GM19452 (cell line): Measurements from ENCODE around the gene HAND2.

ENCODE experiments used
- ATAC-seq: cut with Tn5 transposase; IDR thresholded peaks from one replicate; pipeline ENCODE4 v1.9.1; 2021; ENCODE audit not compliant: unreplicated experiment

Gene HAND2

DNA sequence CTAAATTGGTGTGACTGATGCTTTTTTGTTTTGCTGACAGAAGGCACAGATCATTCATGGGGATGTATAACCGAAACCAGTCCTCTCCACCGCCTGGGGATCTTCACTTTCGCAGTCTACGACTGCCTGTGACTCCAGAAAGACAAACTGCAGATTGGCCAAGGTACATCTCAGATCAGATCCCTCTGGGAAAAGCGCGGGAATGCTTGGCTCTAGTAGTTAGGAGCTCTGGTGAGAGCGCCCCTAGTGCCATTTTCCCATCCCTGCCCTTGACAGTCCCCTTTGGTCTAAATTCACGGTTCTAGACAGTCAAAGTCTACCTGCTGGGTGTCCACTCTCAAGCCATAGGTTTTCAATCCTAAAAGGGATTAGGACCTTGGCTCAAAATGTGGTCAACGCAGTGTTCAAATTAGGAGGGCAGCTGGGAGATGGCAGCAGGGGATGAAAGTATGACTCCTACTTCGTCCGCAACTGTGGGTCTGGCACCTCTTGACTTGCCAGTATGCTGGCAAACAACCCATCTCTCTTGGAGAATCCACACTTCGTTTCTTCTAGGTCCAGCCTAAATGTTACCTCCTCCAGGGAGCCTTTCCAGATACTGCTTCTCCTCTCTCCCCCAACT, 6.9 kb upstream of the HAND2 start:
- no peak for ATAC-seq

DNA sequence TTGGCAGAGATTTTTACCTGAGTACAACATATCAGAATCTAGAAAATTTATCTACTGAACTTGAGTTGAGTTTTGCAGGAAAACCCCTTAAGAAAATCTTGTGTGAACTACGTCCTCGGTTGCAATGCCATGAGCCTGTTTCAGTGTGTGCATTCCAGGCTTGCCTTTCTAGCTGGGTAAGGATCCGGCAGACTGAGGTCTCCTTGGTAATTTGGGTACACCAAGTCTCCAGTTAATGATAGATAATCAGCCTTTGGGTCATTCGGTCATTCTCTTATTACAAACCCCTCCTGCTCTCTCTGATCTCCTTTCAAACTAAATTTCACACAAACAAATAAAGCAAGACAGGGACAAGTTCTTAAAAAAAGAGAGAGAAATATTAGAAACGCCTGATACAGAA, 5.9 kb upstream of the HAND2 start:
- no peak for ATAC-seq

DNA sequence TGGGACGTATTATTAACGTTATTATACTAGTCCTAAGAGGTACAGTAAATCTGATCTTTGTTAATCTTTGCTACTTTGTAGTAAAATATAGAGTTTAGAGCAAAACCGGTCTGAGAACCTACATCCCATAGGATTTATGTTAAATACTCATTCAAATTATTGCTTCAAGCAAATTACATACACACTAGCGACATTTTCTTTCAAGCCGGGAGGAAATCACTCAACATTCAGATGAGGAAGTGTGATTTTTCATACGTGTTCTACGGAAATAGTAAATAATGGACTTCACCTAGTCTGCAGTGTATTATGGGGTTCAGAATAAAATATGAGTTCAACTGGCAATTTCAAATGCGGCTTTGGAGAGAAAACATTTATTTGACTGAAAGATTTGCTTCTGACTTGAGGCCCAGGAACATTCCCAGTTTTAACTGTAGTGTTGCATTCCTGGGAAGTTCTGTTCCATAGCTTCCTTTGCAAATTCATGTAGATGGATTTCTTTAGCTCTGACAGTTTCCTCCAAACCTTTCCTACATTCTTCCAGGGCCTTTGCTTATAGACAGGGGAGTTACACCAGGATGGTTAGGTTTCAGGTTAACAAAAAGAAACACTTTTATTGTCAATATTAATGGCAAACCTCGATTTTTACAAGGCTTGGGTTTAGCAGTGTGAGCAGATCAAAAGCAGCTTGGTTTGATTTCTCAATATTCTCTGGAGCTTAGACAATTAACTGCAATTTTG, 5.3 kb upstream of the HAND2 start:
- no peak for ATAC-seq

DNA sequence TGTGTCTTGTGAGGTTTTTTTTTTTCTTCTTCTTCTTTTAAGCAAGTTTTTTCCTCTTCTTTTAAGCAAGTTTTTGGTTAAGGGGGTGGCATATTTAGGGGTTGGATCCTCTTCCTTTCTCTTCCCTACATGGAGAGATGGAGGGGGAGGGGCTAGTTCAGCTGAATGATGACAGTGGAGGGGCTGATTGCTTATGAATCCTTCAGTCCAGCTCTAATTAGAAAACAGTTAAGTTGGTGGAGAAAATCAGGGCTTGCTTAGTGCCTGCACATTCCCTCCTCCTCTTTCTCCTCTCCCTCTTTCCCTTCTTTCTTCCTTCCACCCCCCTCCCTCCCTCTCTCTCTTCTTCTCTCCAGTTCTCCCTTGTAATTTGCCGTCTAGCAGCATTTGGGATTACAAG, 4.4 kb upstream of the HAND2 start:
- ATAC-seq, result no peak

DNA sequence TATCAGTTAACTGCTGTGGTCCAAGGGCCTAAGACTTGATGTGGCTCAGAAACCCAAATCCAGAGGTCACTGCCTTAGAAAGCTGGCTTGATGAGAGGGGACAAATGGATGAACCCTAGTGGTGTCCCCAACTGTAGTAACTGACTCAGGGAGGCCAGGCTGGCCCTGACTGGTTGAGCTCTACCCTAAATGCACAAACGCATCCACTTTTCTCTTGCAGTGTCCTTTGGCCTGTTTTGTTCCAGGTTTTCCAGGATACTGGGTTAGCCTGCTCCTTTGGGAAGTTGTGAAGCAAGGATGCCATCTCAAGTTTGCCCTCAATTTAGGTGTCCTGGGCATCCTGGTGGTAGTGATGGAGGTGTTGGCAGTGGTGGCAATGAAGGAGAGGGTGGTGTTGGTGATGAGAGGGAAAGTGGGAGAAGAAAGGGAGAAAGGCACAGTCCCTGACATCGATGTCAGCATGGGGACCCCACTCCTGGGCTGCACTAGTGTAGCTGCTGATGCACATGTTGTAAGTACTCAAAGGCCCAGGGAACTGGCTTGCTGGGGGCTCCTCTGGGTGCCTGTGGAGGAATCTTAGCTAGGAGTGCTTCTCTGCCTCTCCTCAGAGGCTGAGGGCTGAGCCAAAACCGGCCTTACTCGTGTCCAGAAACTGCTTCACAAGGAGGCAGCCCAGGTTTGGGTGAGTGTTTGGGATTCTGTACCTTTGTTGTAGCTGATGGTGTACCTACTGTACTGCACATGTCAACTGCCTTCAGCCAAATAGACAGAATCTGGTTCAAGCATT, 2.9 kb upstream of the HAND2 start:
- ATAC-seq, result no peak

DNA sequence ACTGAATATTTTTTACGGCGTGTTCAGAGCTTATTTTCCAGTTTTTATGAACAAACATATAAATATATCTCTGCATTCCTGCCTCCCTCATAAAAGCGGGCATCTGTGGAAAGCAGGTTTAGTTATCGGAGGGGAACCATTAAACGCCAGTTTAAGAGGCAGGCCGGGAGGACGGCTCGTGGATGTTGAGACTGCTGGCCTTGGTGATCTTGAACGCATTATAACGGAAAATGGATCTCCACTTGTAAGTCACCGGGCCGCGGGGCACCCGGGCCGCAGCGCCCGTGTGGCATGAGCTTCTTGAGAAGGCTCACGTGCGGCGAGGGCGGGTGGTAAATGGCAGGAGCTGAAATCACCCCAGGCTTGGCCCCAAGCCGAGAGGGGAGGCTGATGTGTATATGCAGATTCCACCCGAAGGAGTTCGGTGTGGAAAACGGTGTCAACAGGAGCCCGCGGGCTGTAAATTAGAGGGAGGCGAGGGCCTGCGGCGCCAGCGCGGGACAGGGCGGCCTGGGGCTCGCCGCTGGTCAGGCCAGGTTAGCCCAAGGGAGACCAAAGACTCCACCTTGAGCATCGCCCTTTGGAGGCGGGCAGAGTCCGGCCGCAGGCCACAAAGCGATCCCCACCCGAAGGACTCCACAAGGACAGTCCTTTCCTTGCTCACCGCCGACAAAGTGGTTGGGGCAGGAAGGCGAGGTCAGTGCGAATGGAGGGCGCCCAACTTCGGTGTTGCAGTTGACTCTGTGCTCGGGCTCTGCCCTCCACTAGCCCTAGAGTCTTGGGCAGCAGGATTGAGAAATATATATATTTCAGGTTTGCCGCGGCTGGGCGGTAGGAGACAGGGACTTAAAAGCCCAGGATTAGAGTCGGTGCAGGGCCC, 1.3 kb upstream of the HAND2 start:
- ATAC-seq, result no peak

DNA sequence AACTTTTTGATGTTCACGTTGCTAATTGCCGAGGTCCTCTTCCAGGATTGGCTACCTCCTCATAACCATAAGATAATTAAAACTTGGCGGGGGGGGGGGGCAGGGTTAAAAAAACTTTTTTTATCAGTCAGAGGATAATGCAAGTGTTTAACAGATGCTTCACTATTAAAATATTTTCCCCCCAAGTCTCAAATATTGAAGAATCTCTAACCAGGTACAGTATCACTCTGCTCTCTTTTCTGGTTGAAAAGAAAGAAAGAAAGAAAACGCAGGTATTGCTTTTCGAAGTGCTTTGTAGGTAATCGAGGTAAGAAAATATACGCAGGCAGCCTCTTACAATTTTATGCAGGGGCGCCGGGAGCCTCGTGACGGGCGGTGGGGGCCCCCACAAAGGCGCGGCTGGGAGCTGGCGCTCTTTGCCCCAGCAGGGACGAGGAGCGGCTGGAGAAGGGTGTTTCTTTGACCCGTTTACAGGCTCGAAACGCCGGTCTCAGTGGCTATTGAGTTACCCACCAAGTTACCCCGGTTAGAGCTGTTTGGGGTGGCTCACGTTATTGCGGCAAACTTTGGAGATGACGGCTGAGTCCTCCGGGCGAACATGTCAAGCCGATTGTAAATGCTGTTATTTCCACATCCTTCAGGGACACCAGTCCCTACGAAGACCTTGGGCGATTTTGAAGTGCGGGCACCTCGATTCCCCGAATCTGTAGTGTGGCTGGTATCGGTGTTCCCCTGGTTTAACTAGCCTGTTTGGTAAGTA, 477 bp upstream of the HAND2 start:
- no peak for ATAC-seq

DNA sequence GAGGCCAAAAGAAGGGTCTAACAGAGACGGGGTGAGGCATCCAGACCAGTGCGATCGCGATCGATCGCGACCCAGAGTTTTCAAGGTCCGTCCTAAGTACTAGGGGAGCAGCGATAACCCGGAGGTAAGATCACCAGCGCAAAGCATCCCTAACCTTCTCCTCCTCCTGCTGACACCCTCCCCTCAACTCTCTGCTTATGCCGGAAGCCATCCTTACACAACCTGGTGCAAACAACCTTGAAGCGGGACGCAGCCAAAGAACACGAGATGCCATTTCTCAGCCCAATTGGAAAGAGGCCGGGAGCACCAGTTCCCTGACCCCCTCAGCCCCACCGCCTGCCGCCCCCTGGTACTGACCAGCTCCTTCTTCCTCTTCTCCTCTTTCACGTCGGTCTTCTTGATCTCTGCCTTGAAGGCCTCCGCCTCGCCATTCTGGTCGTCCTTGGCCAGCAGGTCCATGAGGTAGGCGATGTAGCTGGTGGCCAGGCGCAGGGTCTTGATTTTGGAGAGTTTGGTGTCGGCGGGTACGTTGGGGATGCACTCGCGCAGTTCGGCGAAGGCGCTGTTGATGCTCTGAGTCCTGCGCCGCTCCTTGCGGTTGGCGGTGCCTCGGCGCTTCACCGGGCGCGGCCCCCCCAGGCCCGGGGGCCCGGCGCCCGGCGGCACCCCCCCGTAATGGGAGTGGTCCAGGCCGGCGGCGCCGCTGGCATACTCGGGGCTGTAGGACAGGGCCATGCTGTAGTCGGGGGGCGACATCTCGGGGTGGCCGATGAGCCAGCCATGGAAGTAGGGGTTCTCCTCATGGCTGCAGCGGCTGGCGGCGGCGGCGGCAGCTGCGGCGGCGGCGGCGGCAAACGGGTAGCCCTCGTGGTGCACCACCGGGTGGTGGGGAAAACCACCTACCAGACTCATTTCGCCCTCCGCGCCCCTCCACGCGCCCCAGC, 1.4 kb downstream of the HAND2 start:
- ATAC-seq, result no peak

DNA sequence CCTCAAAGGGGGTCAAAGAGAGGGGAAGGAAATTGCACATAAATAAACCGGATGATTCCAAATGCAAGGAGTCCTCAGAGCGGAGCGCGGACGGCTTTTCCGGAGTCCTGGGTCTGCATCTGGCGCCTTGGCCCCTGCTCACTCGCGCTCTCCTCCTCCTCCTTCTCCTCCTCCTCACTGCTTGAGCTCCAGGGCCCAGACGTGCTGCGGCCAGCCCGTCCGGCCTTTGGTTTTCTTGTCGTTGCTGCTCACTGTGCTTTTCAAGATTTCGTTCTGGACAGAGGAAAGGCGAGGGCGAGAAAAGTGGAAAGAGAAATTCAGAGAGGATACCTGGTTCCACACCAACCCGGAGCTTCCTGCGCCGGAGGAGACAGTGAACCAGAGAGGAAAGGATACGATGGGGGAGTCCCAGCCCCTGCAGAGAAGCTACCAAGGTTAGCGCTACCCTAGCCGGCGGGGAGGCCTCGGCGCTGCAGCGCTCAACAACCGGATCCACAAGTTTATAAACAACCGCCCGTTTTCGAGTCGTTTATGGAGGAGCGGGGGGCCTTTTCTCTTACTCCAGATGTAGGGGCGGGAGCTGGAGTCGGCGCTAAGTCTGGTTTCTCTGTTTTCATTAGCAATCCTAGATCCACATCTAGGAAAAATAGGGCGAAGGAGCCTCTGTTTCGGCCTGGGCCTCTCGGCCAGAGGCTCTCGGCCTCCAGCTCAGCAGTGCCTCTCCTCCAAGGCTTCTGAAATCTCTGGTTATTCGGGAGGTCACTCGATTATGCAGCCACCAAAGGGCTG, 2.7 kb downstream of the HAND2 start:
- no peak for ATAC-seq

DNA sequence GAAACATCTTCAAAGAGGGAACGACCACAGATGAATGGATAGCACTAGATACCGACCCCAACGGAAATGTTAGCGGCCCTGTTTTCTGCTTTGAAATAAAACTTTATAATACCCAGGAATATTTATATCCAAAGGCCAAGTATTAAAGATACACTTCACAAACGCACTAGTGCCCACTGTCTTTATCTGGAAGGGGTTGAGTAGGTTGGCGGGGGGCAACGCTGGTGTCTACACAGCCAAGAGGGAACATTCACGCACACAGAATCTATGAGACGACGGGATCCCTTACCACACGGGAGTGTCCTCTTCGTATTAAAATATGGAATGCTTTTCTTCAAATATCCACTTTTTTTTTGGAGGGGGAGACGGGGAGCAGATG, 3.3 kb downstream of the HAND2 start:
- no peak for ATAC-seq

DNA sequence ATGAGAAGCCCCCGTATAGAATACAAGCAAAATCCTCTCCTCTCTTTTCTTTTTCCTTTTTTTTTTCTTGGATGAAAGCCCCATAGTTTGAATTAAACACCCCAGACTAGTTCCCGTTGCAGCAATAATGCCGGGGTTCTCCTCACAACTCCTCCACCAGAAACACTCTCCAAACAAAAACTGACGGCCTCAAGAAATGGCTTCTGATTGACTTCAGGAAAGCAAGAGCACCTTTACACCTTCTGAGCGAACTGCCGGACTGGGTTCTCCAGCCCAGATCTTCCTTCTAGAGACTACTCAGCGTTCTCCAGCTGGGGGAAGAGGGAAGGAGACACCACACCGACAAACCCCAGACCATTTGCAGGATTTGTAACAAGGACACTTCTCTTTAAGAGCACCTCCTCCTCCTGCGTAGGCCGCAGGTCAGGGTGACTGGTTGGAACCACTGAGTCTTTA, 4.0 kb downstream of the HAND2 start:
- no peak for ATAC-seq

DNA sequence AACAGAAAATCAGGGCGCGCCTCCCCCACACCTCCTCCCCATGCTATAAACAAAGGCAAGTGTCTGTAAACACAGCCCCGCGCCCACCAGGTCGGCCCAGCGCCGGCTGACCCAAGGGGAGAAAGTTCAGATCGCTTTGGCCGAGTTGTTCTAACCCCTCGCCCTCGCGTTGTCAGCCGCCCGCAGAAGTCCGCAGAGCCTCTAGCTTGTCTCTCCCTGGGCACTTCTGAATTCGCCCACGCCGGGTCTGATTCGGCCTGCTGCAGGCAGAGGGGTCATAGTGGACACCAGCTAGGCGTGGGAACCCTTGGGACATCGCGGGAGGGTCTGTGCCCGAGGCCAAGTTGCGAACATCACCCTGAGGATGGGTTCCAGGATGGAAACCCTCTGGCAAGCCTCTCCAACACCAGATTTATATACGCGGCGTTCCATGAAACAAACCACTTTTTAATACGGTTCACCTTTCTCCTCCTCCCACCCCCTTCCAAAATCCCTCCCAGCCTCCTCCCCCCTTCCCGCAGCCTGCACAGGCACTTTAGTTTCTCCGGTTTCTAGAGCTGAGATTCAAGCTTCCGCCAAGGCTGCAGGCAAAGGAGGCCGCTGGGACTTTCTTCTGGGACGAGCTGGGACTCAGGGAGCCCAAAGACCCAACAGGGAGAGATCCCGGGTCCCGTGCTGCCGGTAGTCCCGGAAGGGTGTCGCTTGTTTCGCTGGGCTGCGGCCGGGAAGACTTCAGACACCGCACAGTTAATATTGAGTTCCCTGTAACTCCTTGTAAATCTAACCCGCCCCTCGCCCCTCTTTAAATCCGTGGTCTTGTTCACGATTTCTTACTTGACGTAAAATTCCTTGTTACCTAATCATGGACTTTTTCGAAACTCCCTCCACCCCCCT, 4.7 kb downstream of the HAND2 start:
- no peak for ATAC-seq

DNA sequence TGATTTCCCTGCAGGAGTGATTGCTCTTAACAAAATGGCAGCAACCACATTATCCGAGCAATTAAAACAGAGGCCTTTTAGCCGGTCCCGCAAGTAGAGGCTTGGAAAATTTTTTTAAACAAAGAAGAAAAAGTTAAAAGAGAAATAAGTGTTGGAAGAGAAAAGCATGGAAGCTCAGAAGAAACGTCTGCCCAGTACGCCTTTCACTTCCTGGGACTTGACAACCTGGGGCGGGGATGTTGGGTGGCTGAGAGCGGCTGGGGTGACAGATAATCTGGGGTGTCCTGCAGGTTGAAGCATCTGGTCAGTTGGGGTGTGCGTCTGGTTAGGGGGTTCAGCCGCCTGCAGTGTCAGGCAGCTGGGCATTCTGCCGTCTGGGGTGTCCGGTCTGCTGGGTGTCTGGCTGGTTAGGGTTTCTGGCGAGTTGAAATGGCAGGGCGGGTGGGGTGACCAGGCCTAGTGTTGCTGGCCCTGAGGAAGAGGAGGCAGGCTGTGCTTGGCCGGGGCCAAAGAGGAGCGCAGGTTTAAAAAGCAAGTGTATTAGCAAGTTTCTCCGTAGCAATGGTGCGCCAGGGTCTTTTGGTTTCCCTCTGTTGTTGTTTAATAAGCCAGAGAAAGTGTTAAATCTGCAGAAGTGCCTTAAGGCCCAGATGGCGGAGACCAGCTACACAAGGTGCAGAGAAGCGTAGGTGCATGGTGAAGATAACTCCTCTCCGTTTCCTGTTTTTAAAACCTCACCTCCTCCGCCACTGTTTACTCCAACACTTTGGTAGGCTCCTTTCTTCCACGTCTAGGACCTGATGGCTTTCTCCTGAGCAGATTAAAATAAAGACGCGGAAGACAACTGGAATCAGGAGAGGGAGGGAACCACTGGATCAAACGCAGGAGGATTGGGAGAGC, 5.6 kb downstream of the HAND2 start:
- no peak for ATAC-seq

DNA sequence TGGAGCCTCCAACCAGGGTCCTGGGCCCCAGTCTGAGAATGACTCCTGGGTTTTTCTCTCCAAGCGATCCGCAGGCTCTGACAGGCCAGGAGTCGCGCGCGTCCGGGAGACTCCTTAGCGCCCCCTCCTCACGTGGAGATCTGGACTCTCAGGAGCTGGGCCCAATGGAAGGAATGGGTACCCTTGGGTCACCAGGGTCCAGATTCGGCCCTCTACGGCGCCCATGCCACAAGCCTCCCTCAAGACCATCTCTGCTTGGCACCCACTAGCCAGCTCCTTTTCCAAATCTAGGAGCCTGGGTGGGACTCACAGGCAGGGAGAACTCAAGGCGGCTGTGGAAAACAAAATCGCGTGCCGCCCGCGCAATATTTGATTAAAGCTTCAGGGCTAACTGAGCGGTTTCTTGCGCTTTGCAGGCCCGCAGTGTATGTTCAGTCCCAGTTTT, 7.1 kb downstream of the HAND2 start:
- ATAC-seq, result no peak

DNA sequence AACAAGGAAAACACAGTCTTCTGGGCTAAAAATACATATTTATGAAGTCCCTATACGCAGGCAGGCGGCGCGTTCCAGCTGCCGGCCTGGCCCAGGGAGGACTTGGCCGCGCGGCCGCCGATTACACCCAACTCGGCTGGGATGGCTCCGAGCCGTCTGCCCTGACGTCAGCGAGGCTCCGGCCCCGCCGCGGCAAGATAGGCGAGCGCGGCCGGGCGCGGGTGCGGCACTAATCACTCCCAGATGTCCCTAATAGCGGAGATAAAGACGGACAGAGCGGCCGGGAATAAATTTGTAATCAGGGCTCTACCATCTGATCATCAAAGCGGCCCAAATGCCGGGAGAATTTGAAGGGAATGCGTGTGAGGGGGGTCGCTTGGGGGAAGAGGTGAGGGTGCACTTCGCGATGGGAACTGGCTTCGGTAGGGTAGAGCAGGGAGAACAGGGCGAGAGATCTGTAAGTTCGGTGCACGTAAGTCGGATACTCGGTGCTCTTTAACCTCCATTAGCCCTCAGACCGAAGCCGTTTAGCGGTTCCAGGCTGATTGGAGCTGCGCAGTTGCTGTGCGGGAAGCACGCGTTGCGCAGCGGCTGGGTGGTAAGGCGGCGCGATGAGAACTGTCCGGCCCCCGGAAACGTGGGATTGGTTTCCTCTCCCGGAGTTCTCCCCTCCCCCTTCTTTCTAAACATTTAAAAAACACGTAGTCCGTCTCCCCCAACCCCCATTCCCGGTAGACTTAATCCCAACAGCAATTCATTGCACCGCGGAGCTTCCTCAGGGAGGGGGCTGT, 7.7 kb downstream of the HAND2 start:
- ATAC-seq, result no peak
